HL-60/S4 treated with retinoic acid at 250 ng/mL for 4 days and 3 days (cell line): ENCODE measurements around the gene UPF1.

Experiments used
- in situ Hi-C: fragments of 300-500 bp; cut with MboI; formaldehyde crosslinking; loops from 2 replicates; pipeline ENCODE4 v1.7.0; 2022; ENCODE audit warnings: low sequenced_read_pairs

The UPF1 gene

DNA sequence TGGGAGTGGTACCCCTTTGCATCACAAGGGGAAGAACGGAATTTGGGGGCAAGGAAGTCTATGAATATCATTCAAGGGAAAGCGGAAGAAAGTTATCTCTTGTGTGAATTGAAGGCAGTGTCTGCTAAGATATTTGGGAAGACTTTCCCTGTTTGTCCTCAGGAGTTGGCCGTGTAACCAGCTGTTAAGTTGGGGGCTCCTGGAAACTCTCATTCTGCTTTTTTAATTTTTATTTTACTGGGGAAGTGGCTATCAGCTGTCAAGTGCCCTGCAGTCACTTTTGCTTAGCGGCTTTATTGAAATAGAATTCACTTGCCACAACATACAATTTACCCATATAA lies 2.9 kb downstream of the UPF1 start:
- in situ Hi-C loops, result no loop called here

DNA sequence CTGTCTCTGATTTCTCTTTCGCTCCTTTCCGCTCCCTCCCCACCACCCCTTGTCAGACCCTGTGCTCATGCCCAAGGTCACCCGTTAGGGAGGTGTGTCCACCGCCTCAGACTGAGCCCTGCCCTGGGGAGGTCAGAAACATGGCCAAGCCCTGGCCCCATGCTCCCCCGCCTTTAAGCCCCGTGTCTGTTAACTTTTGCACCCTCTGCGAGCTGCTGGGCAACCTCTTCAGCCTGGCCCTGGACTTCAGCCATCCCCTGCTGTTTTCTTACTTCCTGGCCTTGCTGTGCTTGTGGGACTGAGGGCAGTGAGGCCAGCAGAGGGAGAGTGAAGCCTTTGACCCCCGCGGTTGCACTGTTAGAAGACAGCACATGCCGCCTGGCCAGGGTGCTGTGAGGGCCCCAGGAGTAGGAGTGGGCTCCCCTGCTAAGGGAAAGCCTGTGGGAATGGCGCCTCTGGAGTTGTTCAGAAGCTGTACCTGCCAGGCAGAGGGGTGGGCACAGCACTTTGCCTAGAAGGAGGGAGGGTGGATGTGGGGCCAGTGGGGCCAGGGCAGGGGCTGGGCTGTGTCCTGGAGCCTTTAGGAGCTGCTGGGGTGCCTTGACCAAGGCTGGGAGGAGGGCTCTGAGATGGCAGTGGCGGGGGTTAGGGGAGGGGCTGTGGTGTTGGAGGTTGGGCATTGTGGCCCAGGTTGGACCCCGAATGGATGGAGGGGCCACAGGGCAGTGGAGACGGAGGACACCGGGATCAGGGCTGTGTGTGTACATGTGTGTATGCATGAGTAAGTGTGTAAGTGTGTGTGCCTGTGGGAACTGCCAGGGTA lies 7.9 kb downstream of the UPF1 start:
- in situ Hi-C loops, result no loop called here

DNA sequence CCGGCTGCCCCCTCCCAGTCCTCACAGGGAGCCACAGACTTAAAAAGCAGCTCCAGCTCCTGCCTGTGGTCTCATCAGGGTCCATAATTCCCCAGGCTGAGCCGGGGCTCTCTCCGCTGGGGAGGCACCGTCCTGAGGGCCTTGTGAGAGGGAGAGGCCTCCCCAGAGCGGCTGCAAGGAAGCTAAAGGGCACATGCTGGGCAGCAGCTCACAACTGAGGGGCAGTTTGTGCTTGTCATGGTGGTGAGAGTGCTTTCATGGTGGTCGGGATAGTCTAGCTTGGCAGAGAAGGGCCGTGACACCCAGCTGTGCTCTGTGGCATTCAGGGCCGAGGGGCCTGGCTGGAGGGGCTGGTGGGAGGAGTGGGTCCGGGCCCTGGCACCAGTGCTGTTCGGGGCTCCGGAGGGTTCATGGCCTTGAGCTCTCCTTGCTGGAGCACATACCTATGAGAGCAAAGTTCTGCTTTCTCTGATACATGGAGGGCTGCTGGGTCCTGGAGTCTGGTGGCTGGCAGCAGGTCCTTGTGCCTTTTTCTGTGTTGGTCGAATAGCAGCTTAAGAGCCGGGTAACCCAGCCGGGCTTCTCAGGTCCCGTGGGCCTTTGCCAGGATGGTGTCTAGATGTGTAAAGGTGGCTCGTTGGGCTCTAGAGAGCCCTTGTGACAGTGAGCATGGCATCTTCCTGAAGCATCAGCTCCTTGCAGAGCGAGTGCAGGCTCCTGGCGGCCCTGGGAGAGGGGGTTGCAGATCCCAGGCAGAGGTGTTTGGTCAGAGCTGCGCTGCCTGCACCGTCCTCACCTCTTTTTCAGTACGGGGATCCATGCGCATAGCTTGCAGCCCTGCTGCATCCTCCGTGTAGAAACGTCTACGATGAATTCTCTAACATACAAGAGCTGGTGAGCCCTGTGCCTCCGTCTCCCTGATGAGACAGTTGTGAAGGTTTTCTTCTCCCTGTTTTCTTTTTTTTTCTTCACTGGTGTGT lies 8.8 kb downstream of the UPF1 start:
- in situ Hi-C loops, result no loop called here

DNA sequence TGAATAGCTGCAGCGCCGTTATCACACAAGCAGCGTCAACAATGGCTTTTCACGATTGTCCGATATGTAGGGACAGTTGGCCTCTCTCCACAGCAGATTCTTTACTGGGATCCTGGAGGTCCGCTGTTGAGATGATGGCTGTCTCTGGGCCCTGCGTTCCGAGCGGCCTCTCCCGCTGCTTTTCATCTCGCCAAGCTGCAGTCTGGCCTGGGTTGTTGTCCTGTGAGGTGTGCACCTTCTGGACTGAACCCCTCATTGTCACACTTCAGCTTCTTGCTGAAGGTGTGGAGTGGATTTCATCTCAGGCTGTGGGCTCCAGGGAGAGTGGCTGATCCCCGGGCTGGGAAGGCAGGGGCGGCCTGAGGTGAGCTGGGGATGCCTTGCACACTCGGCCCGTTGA lies 9.6 kb downstream of the UPF1 start:
- in situ Hi-C loops, result no loop called here

DNA sequence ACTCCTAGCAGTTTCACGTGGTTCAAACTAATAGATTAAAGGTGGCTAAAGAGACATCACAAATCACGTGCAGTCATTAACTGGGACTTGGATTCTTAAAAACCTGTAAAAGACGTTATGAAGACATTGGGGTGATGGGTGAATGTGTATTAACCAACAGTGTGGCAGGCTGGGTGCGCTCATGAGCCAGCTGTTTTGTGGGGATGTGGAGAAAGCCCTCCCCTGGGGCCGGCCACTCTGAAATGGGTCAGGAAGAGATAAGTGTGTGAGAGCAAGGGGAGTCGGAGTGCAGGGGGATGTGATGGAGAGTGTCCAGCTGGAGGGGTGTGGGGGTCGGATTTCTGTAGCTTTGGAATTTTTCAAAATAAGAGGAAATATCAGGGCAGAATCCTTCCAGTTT lies 10.4 kb downstream of the UPF1 start:
- in situ Hi-C loops, result no loop called here

DNA sequence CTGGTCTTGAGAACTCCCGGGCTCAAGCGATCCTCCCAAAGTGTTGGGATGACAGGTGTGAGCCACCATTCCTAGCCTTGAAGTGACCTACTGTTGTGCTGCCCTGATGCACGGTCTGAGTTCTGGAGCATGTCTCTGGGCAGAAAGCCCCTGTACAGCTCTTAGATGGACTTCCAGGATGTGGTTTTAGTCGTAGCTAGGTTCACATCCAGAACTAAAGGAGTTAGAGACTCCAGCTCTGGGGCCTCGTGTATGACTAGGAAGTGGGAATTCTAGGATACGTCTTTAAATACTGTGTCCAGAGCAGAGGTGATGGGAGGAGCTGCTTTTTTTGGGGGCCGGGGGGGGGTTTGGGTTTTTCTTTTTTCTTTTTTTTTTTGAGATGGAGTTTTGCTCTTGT lies 12.2 kb downstream of the UPF1 start:
- in situ Hi-C loops, result no loop called here

DNA sequence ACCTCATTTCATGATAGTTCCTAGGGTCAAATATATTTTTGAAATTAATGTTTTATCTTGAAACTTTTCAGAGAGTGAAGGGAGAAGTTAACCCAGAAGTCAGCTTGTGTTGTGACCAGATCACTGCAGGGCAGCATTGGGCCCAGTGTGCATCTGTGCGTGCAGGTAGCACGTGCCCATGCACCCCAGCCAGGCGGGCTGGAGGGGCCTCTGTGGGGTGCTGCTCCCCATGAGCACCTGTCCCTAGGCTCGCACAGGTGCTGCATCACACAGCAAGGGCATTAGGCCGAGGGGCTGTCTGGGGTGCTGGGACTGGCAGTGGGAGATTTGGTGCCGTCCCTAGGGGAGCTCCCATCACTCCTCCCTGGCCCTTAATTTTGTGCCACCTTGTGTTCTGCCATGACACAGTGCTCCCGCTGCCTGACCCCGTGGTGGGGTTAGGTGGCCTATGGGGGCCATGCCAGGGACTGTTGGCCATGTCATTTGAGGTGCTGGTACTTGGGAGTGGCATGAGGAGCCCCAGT lies 13.1 kb downstream of the UPF1 start:
- in situ Hi-C loops, result no loop called here

DNA sequence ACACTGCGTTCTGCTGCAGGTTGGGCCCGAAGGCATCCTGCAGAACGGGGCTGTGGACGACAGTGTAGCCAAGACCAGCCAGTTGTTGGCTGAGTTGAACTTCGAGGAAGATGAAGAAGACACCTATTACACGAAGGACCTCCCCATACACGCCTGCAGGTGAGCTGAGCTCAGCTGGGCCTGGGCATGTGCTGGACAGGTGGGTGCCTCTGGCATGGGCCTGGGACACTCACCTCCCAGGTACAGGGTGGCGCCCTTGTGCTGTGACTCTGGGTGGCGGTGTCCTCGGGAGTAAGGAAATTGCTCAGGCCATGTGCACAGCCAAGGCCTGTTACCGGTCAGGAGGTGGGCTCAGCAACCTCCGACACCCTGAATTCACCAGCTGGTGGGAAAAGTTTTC lies 14.2 kb downstream of the UPF1 start:
- in situ Hi-C loops, result no loop called here

DNA sequence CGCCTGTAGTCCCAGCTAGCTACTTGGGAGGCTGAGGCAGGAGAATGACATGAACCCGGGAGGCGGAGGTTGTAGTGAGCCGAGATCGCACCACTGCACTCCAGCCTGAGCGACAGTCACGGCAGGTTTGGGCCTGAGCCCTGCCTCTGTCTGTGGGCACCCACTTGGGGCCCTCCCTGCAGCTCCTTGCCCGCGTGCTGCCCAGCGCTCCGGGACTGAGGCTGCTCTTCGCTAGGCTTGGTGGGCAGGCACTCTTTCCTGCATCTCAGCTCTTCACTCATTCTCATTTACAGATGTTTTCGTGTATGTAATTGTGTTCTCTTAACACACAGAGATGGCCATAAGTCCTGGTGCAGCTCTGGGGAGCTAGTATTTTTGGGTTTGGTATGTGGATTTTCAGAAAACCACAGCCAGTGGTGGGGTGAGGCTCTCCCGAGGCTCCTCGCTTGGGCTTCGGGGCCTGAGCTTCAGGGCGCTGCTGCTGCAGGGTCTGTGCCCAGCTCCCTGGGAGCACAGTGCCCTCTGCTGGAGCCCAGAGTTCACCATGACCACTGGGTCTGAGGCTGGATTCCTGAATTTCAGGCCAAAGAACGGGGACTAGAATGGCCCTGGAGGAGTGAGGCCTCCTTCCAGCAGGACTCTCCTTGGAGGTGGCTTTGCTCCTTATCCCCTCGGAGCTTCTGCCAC lies 15.2 kb downstream of the UPF1 start:
- in situ Hi-C loops, result no loop called here

DNA sequence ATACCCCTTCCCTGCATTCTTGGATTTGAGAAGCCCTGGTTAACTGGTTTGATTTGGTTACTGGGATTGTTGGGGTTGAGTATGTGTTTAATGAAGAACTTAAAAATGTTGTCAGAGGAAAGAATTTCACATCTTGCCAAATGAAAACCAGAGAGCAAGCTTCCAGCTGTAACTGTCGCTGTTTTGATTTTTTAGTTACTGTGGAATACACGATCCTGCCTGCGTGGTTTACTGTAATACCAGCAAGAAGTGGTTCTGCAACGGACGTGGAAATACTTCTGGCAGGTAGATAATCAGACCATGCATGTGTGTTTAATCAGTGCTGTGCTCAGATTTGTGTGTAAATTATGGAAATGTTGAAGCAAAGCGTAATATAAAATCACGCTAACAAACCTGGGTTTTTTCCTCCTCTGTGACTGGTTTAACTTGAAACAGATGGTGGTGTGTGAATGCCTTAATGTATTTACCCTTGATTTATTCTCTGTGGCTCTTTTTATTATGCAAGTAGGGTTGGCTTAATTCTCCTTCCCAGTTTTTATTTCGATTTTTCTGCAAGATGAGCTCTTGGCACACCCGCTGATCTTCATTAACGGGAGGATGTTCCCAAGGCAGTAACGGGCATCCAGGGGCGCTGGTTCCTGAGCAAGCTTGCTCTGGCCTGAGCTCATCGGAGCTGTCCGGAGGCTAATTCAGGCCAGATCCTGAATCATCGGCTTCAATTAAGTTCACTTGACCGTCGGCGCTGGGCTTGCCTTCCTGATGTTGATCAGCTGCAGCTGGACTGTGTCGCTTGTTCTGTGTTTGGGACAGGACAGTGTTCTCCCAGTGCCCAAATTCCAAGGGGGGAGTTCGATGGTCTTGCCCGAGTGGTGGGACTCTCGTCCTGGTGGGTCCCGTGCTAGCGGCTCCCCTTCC lies 16.0 kb downstream of the UPF1 start:
- in situ Hi-C loops, result no loop called here

DNA sequence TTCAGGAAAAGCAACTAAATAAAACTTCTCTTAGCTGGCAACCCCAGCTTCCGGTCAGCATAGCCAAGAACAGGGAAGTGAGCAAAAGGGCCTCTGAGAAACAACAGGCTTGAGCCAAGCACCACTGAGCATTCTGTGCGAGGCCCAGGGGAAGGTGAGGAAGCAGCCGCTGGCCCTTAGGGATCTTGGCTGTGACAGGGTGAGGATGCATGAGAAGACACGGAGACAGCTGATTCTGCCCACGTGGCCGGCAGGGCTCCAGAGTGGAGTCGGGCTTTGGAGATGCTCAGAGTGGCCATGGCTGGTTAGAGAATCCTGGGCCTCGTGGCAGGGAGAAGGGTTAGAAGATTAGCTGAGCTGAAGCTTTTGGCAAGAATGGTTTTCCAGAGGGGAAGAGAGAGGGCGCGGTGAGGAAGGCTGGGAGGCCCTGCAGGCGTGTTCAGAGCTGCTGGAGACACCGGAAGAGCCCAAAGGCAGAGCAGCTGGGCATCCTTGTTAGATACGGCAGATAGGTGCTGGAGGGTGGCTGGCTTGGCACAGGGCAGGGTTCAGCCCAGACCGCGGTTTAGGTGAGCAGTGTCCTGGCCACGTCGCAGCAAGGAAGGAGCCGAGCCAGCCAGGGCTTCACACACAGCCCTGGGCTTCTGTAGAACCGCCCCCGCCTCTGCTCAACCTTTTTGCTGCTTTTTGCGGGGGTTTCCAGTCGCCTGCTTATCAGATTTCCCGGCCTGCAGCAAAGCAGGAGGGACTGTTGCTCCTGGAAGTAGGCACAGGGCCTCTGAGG lies 17.3 kb downstream of the UPF1 start:
- in situ Hi-C loops, result no loop called here

DNA sequence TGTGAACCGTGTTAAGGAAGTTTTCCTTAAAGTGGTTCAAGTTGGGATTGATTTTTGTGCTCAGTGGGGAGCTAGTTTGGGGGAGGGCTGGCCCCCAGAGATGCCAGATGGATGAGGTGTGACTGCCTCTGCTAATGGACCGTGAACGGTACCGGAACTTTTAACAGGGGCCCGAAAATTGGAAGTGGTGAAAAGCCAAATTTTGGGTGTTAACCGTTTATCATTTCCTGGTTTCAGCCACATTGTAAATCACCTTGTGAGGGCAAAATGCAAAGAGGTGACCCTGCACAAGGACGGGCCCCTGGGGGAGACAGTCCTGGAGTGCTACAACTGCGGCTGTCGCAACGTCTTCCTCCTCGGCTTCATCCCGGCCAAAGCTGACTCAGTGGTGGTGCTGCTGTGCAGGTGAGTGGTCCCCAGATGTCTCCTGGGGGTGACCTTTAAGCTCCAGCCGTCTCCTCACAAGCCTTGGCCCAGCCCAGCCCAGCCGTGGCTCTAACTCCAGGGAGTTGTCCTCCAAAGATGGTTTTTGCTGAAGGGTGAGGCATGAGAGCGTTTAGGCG lies 18.2 kb downstream of the UPF1 start:
- in situ Hi-C loops, result loop anchor here (10.0 kb wide), 1 partner anchor 395 kb away; no protein-coding TSS in a partner anchor

DNA sequence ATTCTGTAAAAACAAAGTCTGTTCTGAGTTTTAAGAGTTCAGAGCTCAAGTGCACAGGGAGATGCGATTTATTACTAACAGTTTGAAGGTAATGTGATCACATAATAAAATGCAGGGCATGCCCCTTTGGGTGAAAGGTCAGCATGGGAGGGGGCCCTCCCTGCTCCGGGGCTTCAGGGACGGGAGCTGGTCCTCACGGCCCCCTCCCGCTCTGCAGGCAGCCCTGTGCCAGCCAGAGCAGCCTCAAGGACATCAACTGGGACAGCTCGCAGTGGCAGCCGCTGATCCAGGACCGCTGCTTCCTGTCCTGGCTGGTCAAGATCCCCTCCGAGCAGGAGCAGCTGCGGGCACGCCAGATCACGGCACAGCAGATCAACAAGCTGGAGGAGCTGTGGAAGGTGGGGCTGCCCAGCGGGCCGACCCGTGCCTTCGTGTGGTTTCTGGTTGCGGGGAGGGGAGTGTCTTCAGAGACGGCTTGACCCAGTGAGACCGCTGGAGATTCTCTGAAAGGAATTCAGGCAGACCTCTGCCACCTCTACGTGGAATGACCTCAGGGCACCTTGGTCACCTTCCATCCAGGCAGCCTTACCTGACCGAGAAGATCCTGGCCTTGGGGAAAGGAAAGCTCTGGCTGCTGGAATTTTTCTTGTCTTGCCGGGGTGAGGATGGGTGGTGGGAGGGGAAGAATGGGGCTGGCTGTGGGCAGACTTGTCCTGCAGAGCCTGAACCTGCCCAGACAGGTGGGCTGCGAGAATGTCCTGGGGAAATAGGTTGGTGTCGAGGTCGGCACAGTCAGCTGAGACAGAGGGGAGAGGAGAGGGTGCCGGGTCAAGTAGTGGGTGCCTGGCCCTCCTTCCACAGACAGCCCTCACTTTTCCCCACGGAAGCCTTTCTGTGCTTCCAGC lies 19.0 kb downstream of the UPF1 start:
- in situ Hi-C loops, result loop anchor here (10.0 kb wide), 1 partner anchor 396 kb away; no protein-coding TSS in a partner anchor

DNA sequence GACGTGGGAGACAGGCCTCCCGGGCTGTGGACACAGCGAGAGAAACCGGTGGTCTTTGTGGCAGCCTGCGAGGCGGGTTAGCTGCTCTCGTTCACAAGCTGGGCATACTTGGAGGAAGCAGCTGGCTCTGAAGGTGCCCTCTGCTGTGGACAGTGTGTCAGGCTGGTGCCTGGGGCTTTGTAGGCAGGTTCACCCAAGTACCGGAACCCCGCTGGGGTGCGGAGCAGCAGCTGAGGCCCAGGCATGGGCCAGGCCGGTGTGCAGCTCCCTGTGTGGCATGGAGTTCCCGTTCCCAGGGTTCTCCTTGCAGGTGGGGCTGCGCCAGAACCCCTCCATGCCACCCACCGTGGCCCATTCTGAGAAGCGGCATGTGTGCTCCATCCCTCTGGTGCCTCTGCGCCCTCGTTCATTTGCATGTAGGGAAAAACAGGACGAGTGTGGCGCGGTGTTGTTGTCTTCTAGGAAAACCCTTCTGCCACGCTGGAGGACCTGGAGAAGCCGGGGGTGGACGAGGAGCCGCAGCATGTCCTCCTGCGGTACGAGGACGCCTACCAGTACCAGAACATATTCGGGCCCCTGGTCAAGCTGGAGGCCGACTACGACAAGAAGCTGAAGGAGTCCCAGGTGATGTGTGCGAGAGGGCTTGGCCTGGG lies 20.0 kb downstream of the UPF1 start:
- in situ Hi-C loops, result loop anchor here (10.0 kb wide), 1 partner anchor 397 kb away; no protein-coding TSS in a partner anchor

DNA sequence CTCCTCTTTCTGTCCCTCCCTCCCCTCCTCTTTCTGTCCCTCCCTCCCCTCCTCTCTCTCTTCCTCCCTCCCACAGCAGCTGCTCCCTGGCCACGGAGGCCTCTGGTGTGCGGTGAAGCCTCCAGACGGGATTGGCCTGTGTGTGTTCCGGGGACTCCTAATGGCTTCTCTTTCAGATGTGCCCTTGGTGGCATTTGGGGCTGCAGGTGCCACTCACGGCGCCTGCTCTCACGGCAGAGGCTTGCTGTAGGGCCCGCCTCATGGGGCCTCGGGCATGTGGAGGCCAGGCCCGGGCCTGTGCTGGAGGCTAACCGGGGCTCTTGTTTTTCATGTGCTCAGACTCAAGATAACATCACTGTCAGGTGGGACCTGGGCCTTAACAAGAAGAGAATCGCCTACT lies 20.9 kb downstream of the UPF1 start:
- in situ Hi-C loops, result loop anchor here (10.0 kb wide), 1 partner anchor 398 kb away; no protein-coding TSS in a partner anchor

DNA sequence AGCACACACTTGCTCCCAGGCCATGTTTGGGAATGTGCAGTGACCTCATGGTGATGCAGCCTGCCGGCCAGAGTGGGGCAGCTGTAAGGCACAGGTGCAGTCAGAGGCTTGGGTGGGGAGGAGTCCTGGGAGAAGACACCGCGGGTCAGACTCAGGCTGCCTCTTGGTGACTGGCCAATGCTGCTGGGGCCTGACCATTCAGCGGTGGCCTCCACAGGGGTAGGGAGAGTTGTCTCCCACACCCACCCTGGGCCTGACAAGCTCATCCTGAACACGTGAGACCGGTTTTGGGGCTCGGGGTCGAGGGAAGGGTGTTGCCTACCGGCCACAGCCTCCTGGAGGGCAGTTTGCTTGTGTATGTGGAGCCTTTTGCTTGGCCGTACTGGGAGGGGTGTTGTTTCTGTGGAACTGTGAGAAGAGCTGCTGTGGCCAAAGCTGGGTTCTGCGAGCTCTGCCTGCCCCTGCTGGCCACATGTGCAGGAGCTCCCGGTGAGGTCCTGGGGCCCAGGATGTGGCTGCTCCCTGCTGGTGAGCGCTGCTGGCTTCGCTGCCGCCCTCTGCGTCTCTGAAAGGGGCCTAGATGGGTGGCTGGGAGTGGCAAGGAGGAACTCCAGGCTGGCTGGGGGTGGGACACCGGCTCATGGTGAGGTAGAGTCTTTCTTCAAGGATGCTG lies 22.1 kb downstream of the UPF1 start:
- in situ Hi-C loops, result loop anchor here (10.0 kb wide), 1 partner anchor 399 kb away; no protein-coding TSS in a partner anchor

DNA sequence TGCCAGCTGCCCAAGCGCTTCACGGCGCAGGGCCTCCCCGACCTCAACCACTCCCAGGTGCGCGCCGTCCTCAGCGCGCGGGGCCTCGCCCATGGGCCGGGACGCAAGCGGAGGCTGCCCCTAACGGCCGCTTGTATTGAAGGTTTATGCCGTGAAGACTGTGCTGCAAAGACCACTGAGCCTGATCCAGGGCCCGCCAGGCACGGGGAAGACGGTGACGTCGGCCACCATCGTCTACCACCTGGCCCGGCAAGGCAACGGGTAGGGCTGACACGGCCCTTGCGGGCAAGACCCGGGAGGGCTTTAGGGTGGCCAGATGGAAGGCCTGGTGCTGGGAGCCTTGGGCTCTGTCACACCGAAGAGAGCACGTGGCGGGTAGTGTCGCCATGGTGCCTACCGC lies 23.2 kb downstream of the UPF1 start:
- in situ Hi-C loops, result loop anchor here (10.0 kb wide), 1 partner anchor 400 kb away; no protein-coding TSS in a partner anchor
